Ovary (tissue), 3 donors: ENCODE measurements around the gene STEAP1B.
"Not testable (repeated sequence)": the region's sequence is repeated elsewhere in the genome, so short reads cannot be mapped to it uniquely, and the experiment has no call there.

ENCODE experiments used
- POLR2A ChIP-seq: fragments of 450-650 bp; IDR thresholded peaks from one replicate; pipeline ENCODE4 v1.6.1; 2017; ENCODE audit warnings: antibody characterized with exemption, mild to moderate bottlenecking, moderate library complexity
- TF ChIP-seq, protein P1 (sequence below), 3 donors: fragments of 450-650 bp in 2 of 3; fragments of 200-600 bp in 1 of 3; IDR thresholded peaks; one replicate each; pipeline versions ENCODE4 v1.5.1 to v1.8.0; 2016 to 2022; ENCODE audit warnings: antibody characterized with exemption in 3 of 3, mild to moderate bottlenecking in 1 of 3
- donor health status: DM: no; HTN: no; CAD: no.

GRCh38 chr7:22504519-22504918, 4.5 kb upstream of the STEAP1B start:
- TF ChIP-seq, protein P1, sequence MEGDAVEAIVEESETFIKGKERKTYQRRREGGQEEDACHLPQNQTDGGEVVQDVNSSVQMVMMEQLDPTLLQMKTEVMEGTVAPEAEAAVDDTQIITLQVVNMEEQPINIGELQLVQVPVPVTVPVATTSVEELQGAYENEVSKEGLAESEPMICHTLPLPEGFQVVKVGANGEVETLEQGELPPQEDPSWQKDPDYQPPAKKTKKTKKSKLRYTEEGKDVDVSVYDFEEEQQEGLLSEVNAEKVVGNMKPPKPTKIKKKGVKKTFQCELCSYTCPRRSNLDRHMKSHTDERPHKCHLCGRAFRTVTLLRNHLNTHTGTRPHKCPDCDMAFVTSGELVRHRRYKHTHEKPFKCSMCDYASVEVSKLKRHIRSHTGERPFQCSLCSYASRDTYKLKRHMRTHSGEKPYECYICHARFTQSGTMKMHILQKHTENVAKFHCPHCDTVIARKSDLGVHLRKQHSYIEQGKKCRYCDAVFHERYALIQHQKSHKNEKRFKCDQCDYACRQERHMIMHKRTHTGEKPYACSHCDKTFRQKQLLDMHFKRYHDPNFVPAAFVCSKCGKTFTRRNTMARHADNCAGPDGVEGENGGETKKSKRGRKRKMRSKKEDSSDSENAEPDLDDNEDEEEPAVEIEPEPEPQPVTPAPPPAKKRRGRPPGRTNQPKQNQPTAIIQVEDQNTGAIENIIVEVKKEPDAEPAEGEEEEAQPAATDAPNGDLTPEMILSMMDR (IDR thresholded peaks at IDR 0.05) = not testable (repeated sequence)
- not testable (repeated sequence) for TF ChIP-seq POLR2A
